Right ventricle myocardium superior (tissue), 1 donor: ENCODE results near the gene PCDH1. TPM values are rescaled to one million over a fixed set of nuclear protein-coding genes. Genes with fewer than 3 reads are reported as not detected.
"Not testable (repeated sequence)": the region's sequence is repeated elsewhere in the genome, so short reads cannot be mapped to it uniquely, and the experiment has no call there.

Experiments used
- ATAC-seq: fragments of 200-7000 bp; cut with Tn5 transposase; one replicate; pipeline ENCODE4 v1.9.1; 2020; ENCODE audit warnings: mild to moderate bottlenecking; ENCODE audit not compliant: poor library complexity
- DNase-seq: peaks from one replicate; pipeline ENCODE4 v3.0.0-alpha.2; 2020
- intact Hi-C: fragments of 100-400 bp; cut with DNase I; formaldehyde crosslinking; loops from one replicate; pipeline ENCODE4 v1.11.2; 2022
- total RNA-seq: library from RNA; stranded (reverse); fragmentation: NEBNext Ultra II Directional; extraction: Animal tissue kit (Norgen Biotek cat#: 25700); gene quantifications from one replicate; pipeline ENCODE4 v1.2.1, GENCODE V29; 2021
- donor health status: DM: no; HTN: yes; CAD: no; lungs with severe emphysema.

Gene PCDH1
- total RNA-seq, 1 donor from 2014 or later: 15.8 TPM

GRCh38 chr5:141904551-141904950 is 26.3 kb upstream of the PCDH1 start:
- intact Hi-C loops: no loop called here
- no peak for DNase-seq
- no peak for ATAC-seq

- intact Hi-C loops: no loop called here
- ATAC-seq: no peak
- no peak for DNase-seq
Measured at GRCh38 chr5:141903261-141903660, 25.1 kb upstream of the PCDH1 start.

- no peak for DNase-seq
- ATAC-seq: no peak
- intact Hi-C loops: no loop called here
Measured at GRCh38 chr5:141902015-141902814, 24.0 kb upstream of the PCDH1 start.

- ATAC-seq (no peak), DNase-seq (no peak)
- intact Hi-C loops: no loop called here
Measured at GRCh38 chr5:141898448-141899049, 20.3 kb upstream of the PCDH1 start.

GRCh38 chr5:141897425-141897824 is 19.2 kb upstream of the PCDH1 start:
- no peak for DNase-seq

GRCh38 chr5:141890429-141890828 is 12.2 kb upstream of the PCDH1 start:
- DNase-seq, ATAC-seq, intact Hi-C loops: not testable (repeated sequence)

More at GRCh38 chr5:141897425-141897824, 19.2 kb upstream of the PCDH1 start:
- no peak for ATAC-seq
- intact Hi-C loops: no loop called here

GRCh38 chr5:141889282-141889871 is 11.2 kb upstream of the PCDH1 start:
- ATAC-seq: no peak
- DNase-seq: no peak
- intact Hi-C loops: loop anchor here (10.0 kb wide), 1 partner anchor 75 kb away; the partner anchor contains the start of gene RNF14

- intact Hi-C loops: loop anchor here (10.0 kb wide), 1 partner anchor 81 kb away; the partner anchor contains the start of gene RNF14
- DNase-seq: no peak
- no peak for ATAC-seq
Measured at GRCh38 chr5:141883892-141884318, 5.7 kb upstream of the PCDH1 start.

GRCh38 chr5:141883184-141883891 is 5.1 kb upstream of the PCDH1 start:
- DNase-seq: peak; percentile 67
- no peak for ATAC-seq
- intact Hi-C loops: loop anchor here (10.0 kb wide), 1 partner anchor 81 kb away; the partner anchor contains the start of gene RNF14

GRCh38 chr5:141882594-141883183 is 4.5 kb upstream of the PCDH1 start:
- ATAC-seq: no peak
- DNase-seq: no peak
- intact Hi-C loops: loop anchor here (10.0 kb wide), 1 partner anchor 82 kb away; the partner anchor contains the start of gene RNF14

- DNase-seq (no peak), ATAC-seq (no peak)
- intact Hi-C loops: loop anchor here (10.0 kb wide), 1 partner anchor 83 kb away; the partner anchor contains the start of gene RNF14
Measured at GRCh38 chr5:141881886-141882285, 3.7 kb upstream of the PCDH1 start.

GRCh38 chr5:141880961-141881801 is 3.0 kb upstream of the PCDH1 start:
- intact Hi-C loops: loop anchor here (10.0 kb wide), 1 partner anchor 84 kb away; the partner anchor contains the start of gene RNF14
- DNase-seq: no peak
- no peak for ATAC-seq

GRCh38 chr5:141879941-141880738 is 1.9 kb upstream of the PCDH1 start:
- ATAC-seq (no peak), DNase-seq (no peak)
- intact Hi-C loops: loop anchor here (2.0 to 10.0 kb wide), 3 partner anchors 68 to 177 kb away; partner anchors contain the start of gene RNF14

- ATAC-seq: no peak
- DNase-seq: no peak
- intact Hi-C loops: loop anchor here (2.0 to 5.0 kb wide), 2 partner anchors 67 to 177 kb away; no protein-coding TSS in a partner anchor
Measured at GRCh38 chr5:141879426-141879759, 1.2 kb upstream of the PCDH1 start.

GRCh38 chr5:141878711-141879425 is 658 bp upstream of the PCDH1 start:
- intact Hi-C loops: loop anchor here (2.0 to 5.0 kb wide), 2 partner anchors 67 to 176 kb away; no protein-coding TSS in a partner anchor
- DNase-seq: peak; percentile 88
- peak; percentile 92 for ATAC-seq
